NCI-H146 (cell line): ENCODE measurements around the gene PRPF8.

Source experiments
- DNase-seq: peaks from one replicate; lab custom pipeline; 2025; lab: John Stamatoyannopoulos, UW

PRPF8 gene

GRCh38 chr17:1644493-1645206 is 40.0 kb downstream of the PRPF8 start:
- DNase-seq = no peak

DNA sequence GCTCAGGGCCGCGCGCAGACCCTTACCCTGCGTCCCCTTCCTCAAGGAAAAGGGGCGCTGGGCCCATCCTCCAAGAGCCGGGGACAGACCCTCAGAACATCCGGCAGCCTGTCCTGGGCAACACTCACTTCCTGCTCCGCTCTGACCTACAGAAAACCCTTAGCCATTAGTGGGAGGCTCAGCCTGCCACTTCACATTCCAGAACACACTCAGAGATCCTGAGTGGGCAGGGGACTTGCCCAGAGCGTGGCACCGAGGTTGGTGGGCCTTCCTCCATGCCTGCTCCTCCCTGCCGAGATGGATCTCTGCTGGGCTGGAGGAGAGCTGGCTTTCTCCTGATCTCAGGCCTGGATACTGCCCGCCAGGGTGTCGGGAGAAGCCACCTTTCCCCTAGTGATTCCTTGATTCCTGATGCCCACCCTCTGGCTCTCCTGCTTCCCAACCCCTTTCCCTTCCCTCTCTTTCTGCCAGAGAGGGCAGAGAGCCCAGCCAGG is 40.6 kb downstream of the PRPF8 start:
- DNase-seq = no peak

GRCh38 chr17:1643293-1643998 is 41.2 kb downstream of the PRPF8 start:
- peak; percentile 90 for DNase-seq

GRCh38 chr17:1641065-1641403 is 43.6 kb downstream of the PRPF8 start:
- DNase-seq = no peak

- no peak for DNase-seq
Observed at GRCh38 chr17:1640329-1641064, 44.2 kb downstream of the PRPF8 start.

GRCh38 chr17:1639549-1640180 is 45.0 kb downstream of the PRPF8 start:
- peak; percentile 21 for DNase-seq

GRCh38 chr17:1638624-1639300 is 45.9 kb downstream of the PRPF8 start:
- DNase-seq = no peak

GRCh38 chr17:1638171-1638590 is 46.5 kb downstream of the PRPF8 start:
- no peak for DNase-seq

DNA sequence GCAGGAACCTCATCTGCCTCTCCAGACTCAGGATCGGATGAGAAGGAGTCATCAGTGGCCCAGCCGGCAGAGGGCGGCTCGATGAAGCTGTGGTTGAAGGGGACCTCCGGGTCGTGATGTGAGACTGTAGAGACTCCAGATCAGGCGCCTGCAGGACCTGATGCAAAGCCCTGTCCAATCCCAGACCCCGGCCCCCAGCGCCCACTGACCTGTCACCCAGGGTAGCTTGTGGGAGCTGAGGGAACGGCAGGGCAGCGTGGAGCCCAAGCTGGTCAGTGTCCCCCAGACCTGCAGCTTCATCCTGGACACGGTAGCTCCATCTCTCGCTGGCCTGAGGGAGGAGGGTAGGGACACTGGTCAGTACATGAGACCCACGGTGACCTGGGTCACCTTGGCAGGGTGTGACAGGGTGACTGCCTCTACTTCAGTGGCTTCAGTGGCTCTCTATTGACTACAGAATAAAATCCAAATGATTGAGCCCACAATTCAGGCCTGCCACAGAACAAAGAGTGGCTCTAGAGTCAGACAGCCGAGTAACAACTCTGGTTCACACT is 47.9 kb downstream of the PRPF8 start:
- DNase-seq = no peak

DNA sequence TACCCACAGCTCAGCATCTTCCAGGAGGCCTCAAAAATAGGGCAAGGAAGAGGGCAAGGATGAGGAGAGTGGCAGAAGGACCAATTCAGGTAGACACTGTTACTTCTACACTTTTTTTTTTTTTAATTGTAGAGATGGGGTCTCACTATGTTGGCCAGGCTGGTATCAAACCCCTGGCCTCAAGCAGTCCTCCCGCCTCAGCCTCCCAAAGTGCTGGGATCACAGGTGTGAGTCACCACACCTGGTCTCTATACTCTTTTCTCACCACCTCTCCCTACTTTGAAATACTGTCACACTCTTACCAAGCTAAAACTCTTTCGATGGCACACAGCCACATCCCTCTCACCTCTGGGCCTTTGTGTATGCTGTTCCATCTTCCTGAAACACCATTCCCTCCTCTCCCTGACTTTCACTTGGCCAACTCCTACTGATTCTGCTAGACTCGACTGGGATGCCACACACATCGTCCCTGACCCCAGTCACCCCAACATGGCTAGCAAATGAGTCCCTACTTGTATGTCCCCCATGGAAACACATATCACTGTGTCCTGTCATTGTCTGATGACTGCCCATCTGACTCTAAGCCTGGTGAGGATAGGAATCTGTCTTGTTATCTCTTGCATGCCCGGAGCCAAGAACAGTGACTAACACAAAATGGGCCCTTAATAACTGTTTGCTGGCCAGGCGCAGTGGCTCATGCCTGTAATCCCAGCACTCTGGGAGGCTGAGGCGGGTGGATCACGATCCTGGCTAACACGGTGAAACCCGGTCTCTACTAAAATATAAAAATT is 48.8 kb downstream of the PRPF8 start:
- DNase-seq = no peak

DNA sequence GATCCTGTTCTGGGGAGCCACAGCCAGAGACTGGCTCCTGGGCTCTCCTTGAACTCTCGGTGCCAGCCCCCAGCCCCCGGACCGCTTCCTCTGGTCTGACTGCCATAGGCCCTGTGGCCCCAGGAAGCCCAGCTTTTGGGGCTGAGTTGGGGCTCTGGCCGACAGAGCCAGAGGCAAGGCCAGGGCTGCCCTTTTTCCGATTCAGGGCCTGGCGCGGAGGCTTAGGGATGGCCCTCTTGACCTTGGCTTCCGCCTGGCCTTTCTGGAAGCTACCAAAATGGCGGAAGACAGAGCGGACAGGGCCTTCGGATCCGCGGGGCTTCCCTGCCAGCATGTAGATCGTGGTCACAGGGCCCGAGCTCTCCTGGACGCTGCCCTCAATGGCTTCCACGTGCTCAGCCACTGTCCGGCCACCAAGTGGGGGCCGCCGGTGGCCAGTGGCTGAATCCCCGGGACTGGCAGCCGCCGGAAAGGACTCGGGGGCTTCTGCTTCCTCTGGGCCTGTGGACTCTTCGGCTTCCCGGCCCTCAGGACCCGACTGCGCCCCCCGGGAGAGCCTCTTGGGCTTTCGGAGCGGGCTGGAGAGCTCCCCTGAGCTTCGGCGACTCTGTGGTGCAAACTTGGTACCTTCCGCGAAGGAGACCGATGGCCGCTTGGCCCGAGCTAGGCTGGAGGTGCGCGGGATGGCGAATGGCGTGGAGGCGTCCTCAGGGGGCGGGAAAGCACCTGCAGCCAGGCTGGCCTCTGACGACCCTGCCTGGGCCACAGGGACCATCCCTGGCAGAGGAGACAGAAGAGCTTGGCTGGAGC is 49.6 kb downstream of the PRPF8 start:
- no peak for DNase-seq

- no peak for DNase-seq
Observed at GRCh38 chr17:1630662-1631061, 54.0 kb downstream of the PRPF8 start.

DNA sequence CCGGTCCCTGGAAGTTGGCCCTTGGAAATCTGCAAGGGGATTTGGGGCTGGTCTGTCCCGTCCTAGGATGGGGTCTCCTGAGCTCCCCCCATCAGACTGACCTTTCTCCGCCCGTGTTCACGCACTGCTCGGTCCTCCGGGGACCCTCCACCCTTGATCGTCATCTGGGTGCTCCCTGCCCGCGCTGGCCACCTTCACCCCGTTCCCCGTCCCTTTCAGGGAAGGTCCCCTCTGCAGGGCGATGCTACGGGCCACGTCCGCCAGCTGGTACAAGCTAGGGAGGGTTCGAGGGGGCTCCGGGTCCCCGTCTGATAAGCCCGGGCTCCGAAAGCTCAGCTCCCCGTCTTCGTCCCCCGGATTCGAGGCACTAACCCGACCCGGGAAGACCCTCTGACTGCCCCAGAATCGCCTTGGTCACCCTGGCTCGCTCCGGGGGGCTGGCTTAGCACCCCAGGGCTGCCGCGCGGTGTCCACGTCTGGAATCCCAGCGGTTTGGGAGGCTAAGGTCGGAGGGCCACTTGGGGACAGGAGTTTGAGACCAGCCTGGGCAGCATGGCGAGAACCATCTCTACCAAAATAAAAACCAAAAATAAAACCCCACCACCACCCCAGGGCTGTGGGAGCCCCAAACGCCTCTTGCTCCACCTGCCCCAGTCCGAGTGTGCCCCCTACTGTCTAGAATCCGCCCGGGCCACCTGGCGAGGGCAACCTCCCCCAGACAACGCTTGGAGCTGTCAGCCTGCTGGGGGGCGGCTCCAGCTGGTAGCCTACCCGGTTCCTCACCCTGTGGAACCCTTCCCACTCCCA is 55.0 kb downstream of the PRPF8 start:
- peak; percentile 34 for DNase-seq

DNA sequence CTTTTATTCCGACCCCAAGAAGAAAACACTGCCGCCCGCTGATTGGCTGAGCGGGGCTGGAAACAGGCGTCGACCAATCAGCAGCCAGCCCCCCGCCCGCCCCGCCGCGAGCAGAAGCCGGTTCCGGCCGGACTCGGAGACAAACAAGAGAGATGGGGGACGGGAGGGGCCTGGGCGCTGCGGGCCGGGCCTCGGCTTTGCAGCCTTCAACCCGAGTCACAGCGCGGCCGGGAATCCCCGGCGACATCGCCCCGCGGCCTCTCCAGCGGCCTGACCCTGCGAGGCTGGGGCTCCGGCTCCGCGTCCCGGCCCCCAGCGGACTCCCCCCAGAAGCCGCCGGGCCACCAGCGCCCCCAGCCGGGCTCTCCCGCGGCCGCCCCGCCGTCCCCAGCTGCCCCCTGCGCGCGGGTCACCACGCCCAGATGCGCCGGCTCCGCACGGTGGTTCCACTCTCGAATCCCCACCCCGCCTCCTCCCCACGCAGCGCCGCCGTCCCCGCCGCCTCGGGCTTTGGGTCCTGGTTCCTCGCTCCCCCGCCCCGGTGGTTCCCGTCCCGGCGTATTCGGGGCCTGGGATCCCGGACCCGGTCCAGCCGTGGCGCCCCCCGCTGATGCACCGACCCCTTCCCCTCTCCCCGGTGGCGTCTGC is 55.7 kb downstream of the PRPF8 start:
- DNase-seq = peak; percentile 97

DNA sequence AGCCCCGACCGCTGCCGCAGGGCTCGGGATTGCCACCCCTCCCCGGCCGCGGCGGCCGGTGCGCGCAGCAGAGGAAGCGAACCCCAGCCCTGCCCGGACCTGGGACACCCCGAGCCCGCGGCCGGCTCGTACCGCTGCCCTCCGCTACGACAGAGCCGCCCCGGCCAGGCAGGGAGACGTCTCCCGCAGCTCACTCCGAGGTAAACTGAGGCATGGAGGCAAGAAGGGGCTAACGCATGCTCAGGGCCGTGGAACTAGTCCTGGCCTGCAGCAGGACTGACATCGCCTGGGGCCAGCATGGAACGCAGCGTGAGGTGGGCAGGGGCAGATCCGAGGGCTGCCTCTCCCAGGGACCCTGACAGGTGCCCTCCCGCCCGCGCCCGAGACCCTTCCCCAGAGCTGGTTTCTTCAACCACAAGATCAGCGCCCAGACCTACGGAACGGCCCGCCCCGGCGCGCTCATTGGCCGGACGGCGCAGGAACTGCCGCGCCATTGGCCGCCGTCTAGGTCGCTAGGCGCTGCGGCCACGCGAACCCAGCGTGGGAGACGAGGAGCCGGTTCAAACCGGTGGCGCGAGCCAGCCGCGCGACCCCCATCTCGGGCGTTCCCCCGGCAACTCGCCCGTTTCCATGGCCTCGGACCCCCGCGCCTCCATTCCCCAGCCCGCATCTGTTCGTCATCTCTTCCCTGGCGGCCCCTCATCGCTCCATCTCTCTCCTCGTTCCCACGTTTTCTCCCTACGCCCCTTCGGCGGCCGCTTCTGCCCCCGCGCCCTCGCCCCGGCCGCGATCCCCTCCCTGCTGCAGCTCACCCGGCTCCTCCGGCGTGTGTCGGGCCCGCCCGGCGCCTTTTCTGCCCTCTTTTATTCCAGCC is 56.4 kb downstream of the PRPF8 start, which contains the start of gene SLC43A2:
TSS of gene SLC43A2 (minus strand) at position 853 of the 874 bp plus-strand sequence. CDS start 960 bp downstream, outside the sequence.
- DNase-seq = peak; percentile 88

GRCh38 chr17:1627182-1627981 is 57.3 kb downstream of the PRPF8 start:
- no peak for DNase-seq
